Progenitor cell of endocrine pancreas (in vitro differentiated cells): ENCODE measurements around the gene LPCAT2. TPM values are rescaled to one million over a fixed set of nuclear protein-coding genes. Genes with fewer than 3 reads are reported as not detected.

Source experiments
- DNase-seq: peaks from one replicate; pipeline ENCODE4 v3.0.0; 2021; ENCODE audit warnings: low spot score; ENCODE audit not compliant: unreplicated experiment
- H3K27ac Mint-ChIP-seq: 2 replicates; pipeline ENCODE4 v1.8.0; 2021; ENCODE audit warnings: mild to moderate bottlenecking, moderate library complexity, mixed read lengths
- H3K27me3 Mint-ChIP-seq: 2 replicates; pipeline ENCODE4 v1.8.0; 2021; ENCODE audit warnings: mixed read lengths
- H3K36me3 Mint-ChIP-seq: 2 replicates; pipeline ENCODE4 v1.8.0; 2022; ENCODE audit warnings: mixed read lengths; ENCODE audit not compliant: insufficient read depth
- H3K4me1 Mint-ChIP-seq: 2 replicates; pipeline ENCODE4 v1.8.0; 2021; ENCODE audit warnings: low read depth, mixed read lengths
- H3K4me3 Mint-ChIP-seq: 2 replicates; pipeline ENCODE4 v1.8.0; 2021; ENCODE audit warnings: low read depth, mild to moderate bottlenecking, moderate library complexity, mixed read lengths
- H3K9me3 Mint-ChIP-seq: 2 replicates; pipeline ENCODE4 v1.8.0; 2021; ENCODE audit warnings: low read depth, mixed read lengths
- CTCF ChIP-seq: fragments of 200-600 bp; sonication (generic); IDR thresholded peaks from one replicate; pipeline ENCODE4 v1.5.0; 2021; ENCODE audit warnings: antibody characterized with exemption, mild to moderate bottlenecking; ENCODE audit not compliant: unreplicated experiment
- total RNA-seq: library from RNA; stranded (reverse); gene quantifications from 2 replicates; pipeline ENCODE4 v1.2.1, GENCODE V29; 2021

LPCAT2 gene
- total RNA-seq, 1 donor from 2014 or later: 3.2 TPM

- H3K27ac Mint-ChIP-seq: no peak overlapping the region
- H3K9me3 Mint-ChIP-seq: no peaks in the 10 kb centered on the region
- H3K4me3 Mint-ChIP-seq: no peak overlapping the region
- no peak for TF ChIP-seq CTCF
- no peaks in the 10 kb centered on the region for H3K4me1 Mint-ChIP-seq
- H3K27me3 Mint-ChIP-seq: peaks cover 31% of the 10 kb centered on the region
- no peak for DNase-seq
- H3K36me3 Mint-ChIP-seq: no peaks in the 10 kb centered on the region
These were observed 42.7 kb upstream of the LPCAT2 start for GRCh38 chr16:55466209-55466608.

- no peak for DNase-seq
- H3K27me3 Mint-ChIP-seq: peaks cover 36% of the 10 kb centered on the region
- TF ChIP-seq CTCF: no peak
- H3K4me1 Mint-ChIP-seq: no peaks in the 10 kb centered on the region
- H3K27ac Mint-ChIP-seq: no peak overlapping the region
- H3K9me3 Mint-ChIP-seq: no peaks in the 10 kb centered on the region
- no peaks in the 10 kb centered on the region for H3K36me3 Mint-ChIP-seq
- H3K4me3 Mint-ChIP-seq: no peak overlapping the region
These were observed 41.0 kb upstream of the LPCAT2 start for GRCh38 chr16:55467898-55468297.

- no peaks in the 10 kb centered on the region for H3K4me1 Mint-ChIP-seq
- H3K27ac Mint-ChIP-seq: no peak overlapping the region
- H3K27me3 Mint-ChIP-seq: peaks cover 40% of the 10 kb centered on the region
- H3K9me3 Mint-ChIP-seq: no peaks in the 10 kb centered on the region
- no peak for DNase-seq
- no peaks in the 10 kb centered on the region for H3K36me3 Mint-ChIP-seq
- H3K4me3 Mint-ChIP-seq: no peak overlapping the region
- no peak for TF ChIP-seq CTCF
These were observed 40.4 kb upstream of the LPCAT2 start for GRCh38 chr16:55468352-55468990.

GRCh38 chr16:55469821-55470532 lies 38.9 kb upstream of the LPCAT2 start:
- Mint-ChIP-seq H3K27me3 (peaks cover 46% of the 10 kb centered on the region), H3K4me3 (no peak overlapping the region), H3K27ac (no peak overlapping the region), H3K4me1 (no peaks in the 10 kb centered on the region), H3K9me3 (no peaks in the 10 kb centered on the region), H3K36me3 (no peaks in the 10 kb centered on the region)
- no peak for DNase-seq
- TF ChIP-seq CTCF: no peak

GRCh38 chr16:55470533-55471371 lies 38.1 kb upstream of the LPCAT2 start:
- no peak overlapping the region for H3K4me3 Mint-ChIP-seq
- H3K36me3 Mint-ChIP-seq: no peaks in the 10 kb centered on the region
- no peak overlapping the region for H3K27ac Mint-ChIP-seq
- no peak for TF ChIP-seq CTCF
- DNase-seq: no peak
- H3K4me1 Mint-ChIP-seq: no peaks in the 10 kb centered on the region
- peaks cover 52% of the 10 kb centered on the region for H3K27me3 Mint-ChIP-seq
- H3K9me3 Mint-ChIP-seq: no peaks in the 10 kb centered on the region
